GM23338 (cell line): ENCODE results near the gene ECHDC1. TPM values are rescaled to one million over a fixed set of nuclear protein-coding genes. Genes with fewer than 3 reads are reported as not detected.

Experiments used
- ATAC-seq: fragments of 200-7000 bp; cut with Tn5 transposase; 3 replicates; pipeline ENCODE4 v1.9.1; 2020
- DNase-seq: peaks from one replicate; pipeline ENCODE4 v3.0.0-alpha.2; 2015; ENCODE audit warnings: low spot score
- H2AFZ ChIP-seq: fragments of 200-600 bp; sonication (generic); 2 replicates; pipeline ENCODE4 v1.8.0; 2016; ENCODE audit warnings: antibody characterized with exemption, mild to moderate bottlenecking, moderate library complexity
- H3F3A ChIP-seq: fragments of 200-600 bp; sonication (generic); replicated peaks from 2 replicates; pipeline ENCODE4 v1.8.0; 2017; ENCODE audit warnings: antibody characterized with exemption, mixed run types, low read depth
- H3K27ac ChIP-seq: fragments of 200-600 bp; sonication (generic); 2 replicates; pipeline ENCODE4 v1.6.1; 2016; ENCODE audit warnings: low read depth
- H3K27me3 ChIP-seq: fragments of 200-600 bp; sonication (generic); 2 replicates; pipeline ENCODE4 v1.8.0; 2016; ENCODE audit warnings: mild to moderate bottlenecking, mixed run types, moderate library complexity; ENCODE audit not compliant: insufficient read depth
- H3K36me3 ChIP-seq: fragments of 200-600 bp; sonication (generic); 2 replicates; pipeline ENCODE4 v1.8.0; 2016; ENCODE audit warnings: mild to moderate bottlenecking; ENCODE audit not compliant: insufficient read depth
- H3K4me1 ChIP-seq: fragments of 200-600 bp; sonication (generic); 2 replicates; pipeline ENCODE4 v1.8.0; 2016; ENCODE audit warnings: mild to moderate bottlenecking, moderate library complexity; ENCODE audit not compliant: insufficient read depth
- H3K4me2 ChIP-seq: fragments of 200-600 bp; sonication (generic); 2 replicates; pipeline ENCODE4 v1.7.1; 2017; ENCODE audit warnings: mixed run types
- H3K4me3 ChIP-seq: fragments of 200-600 bp; sonication (generic); 2 replicates; pipeline ENCODE4 v1.6.1; 2016; ENCODE audit warnings: mixed run types
- H3K79me2 ChIP-seq: fragments of 200-600 bp; sonication (generic); replicated peaks from 2 replicates; pipeline ENCODE4 v1.8.0; 2017; ENCODE audit warnings: mild to moderate bottlenecking; ENCODE audit not compliant: insufficient read depth
- H3K9me2 ChIP-seq: fragments of 200-600 bp; sonication (generic); 2 replicates; pipeline ENCODE4 v1.8.0; 2017; ENCODE audit not compliant: insufficient read depth
- H4K20me1 ChIP-seq: fragments of 200-600 bp; sonication (generic); replicated peaks from 2 replicates; pipeline ENCODE4 v1.8.0; 2017; ENCODE audit warnings: mild to moderate bottlenecking; ENCODE audit not compliant: insufficient read depth
- H3K27ac Mint-ChIP-seq: 2 replicates; pipeline ENCODE4 v1.8.0; 2020; ENCODE audit warnings: inconsistent platforms, mild to moderate bottlenecking, moderate library complexity, mixed read lengths
- H3K27me3 Mint-ChIP-seq: 3 replicates; pipeline ENCODE4 v1.8.0; 2022; ENCODE audit warnings: low read depth, mild to moderate bottlenecking, moderate library complexity, mixed read lengths, inconsistent platforms; ENCODE audit not compliant: insufficient read depth, poor library complexity
- H3K36me3 Mint-ChIP-seq: 3 replicates; pipeline ENCODE4 v1.8.0; 2021; ENCODE audit warnings: low read depth, mild to moderate bottlenecking, inconsistent platforms, moderate library complexity, mixed read lengths
- H3K4me1 Mint-ChIP-seq: 3 replicates; pipeline ENCODE4 v1.8.0; 2020; ENCODE audit warnings: mild to moderate bottlenecking, inconsistent platforms, mixed read lengths
- H3K4me3 Mint-ChIP-seq: 3 replicates; pipeline ENCODE4 v1.8.0; 2021; ENCODE audit warnings: moderate library complexity, mild to moderate bottlenecking, inconsistent platforms, mixed read lengths
- H3K9me3 Mint-ChIP-seq: 3 replicates; pipeline ENCODE4 v1.8.0; 2020; ENCODE audit warnings: moderate library complexity, mild to moderate bottlenecking, inconsistent platforms, mixed read lengths
- CREB1 ChIP-seq: fragments of 250-450 bp; sonication (Bioruptor Pico); IDR thresholded peaks from 2 replicates; pipeline ENCODE4 v1.5.0; 2020; ENCODE audit warnings: low read depth, mild to moderate bottlenecking, moderate library complexity
- CTCF ChIP-seq, 2 experiments: fragments of 200-600 bp in 1 of 2; sonication (generic) in 1 of 2; conservative IDR thresholded peaks; 2 replicates each; pipeline versions ENCODE4 v1.5.1 to v1.6.1; 2016 to 2017; ENCODE audit warnings: antibody characterized with exemption in 2 of 2, low read depth in 2 of 2, mild to moderate bottlenecking in 2 of 2, moderate library complexity in 1 of 2
- ETS1 ChIP-seq: IDR thresholded peaks from 2 replicates; pipeline ENCODE4 v1.6.1; 2016; ENCODE audit warnings: antibody characterized with exemption
- EZH2phosphoT487 ChIP-seq: fragments of 200-600 bp; sonication (generic); IDR thresholded peaks from one replicate; pipeline ENCODE4 v1.8.1; 2018; ENCODE audit warnings: antibody characterized with exemption; ENCODE audit not compliant: unreplicated experiment
- JUNB ChIP-seq: IDR thresholded peaks from one replicate; pipeline ENCODE4 v1.6.1; 2016; ENCODE audit warnings: antibody characterized with exemption; ENCODE audit not compliant: unreplicated experiment
- NANOG ChIP-seq: IDR thresholded peaks from 2 replicates; pipeline ENCODE4 v1.6.1; 2016; ENCODE audit warnings: antibody characterized with exemption, borderline replicate concordance
- POLR2AphosphoS5 ChIP-seq: IDR thresholded peaks from 2 replicates; pipeline ENCODE4 v1.6.1; 2016; ENCODE audit warnings: antibody characterized with exemption, low read depth
- ZNF331 ChIP-seq: fragments of 250-450 bp; sonication (Bioruptor Pico); IDR thresholded peaks from 2 replicates; pipeline ENCODE4 v1.5.0; 2020; ENCODE audit warnings: low read depth, mild to moderate bottlenecking, moderate library complexity
- ZNF462 ChIP-seq: fragments of 250-450 bp; sonication (Bioruptor Pico); IDR thresholded peaks from 2 replicates; pipeline ENCODE4 v1.5.0; 2020; ENCODE audit warnings: mild to moderate bottlenecking, moderate library complexity
- polyA plus RNA-seq: library from polyadenylated mRNA; unstranded; fragments of >200 nt; fragmentation: Nextera tagmentation; extraction: Ambion mirVana; gene quantifications from 2 replicates; pipeline ENCODE4 v1.2.1, GENCODE V29; 2016
- total RNA-seq: library from RNA; depleted of rRNA; stranded (reverse); fragments of >200 nt; shearing (Covaris generic); gene quantifications from 2 replicates; pipeline ENCODE4 v1.2.3, GENCODE V29; 2014
- TF ChIP-seq, protein P1 (sequence below): IDR thresholded peaks from one replicate; pipeline ENCODE4 v1.6.1; 2018; ENCODE audit warnings: antibody characterized with exemption; ENCODE audit not compliant: unreplicated experiment

Gene ECHDC1
- total and polyA plus RNA-seq, 2 experiments from 2014 or later: 65.8 to 98.4 TPM

DNA sequence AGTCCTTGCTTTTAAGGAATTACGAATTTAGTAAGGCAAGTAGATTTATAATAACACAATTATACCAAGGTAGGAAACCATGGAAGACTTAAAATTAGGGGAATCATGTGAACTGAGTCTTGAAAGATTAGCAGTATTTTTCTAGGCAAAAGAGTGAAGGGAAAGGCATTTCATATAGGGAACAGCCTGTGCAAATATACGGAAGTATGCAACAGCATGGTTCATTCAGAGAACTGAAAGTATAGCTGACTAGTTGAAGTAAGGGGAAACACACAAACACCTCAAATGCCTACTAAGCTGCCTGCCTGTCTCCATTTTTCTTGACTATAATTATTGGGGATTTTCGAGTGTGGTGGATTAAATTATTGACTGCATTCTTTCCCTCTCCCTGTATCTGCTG lies 39.0 kb upstream of the ECHDC1 start:
- H3K4me1 ChIP-seq: no peaks in the 10 kb centered on the region
- Mint-ChIP-seq H3K36me3 (no peaks in the 10 kb centered on the region; the same call in 2 of the 3 replicates), H3K9me3 (peaks cover 7% of the 10 kb centered on the region; the same call in 1 of the 3 replicates), H3K4me3 (no peak overlapping the region), H3K27me3 (no peaks in the 10 kb centered on the region), H3K27ac (no peak overlapping the region), H3K4me1 (no peaks in the 10 kb centered on the region)
- no peak for DNase-seq
- no peak overlapping the region for H3K4me3 ChIP-seq
- H3K4me2 ChIP-seq: no peak overlapping the region
- ATAC-seq: no peak
- H3F3A ChIP-seq: no peaks in the 10 kb centered on the region
- TF ChIP-seq CREB1 (CRISPR knock-in tag): no peak
- no peak for TF ChIP-seq ZNF462 (CRISPR knock-in tag)
- TF ChIP-seq POLR2AphosphoS5: no peak
- TF ChIP-seq ETS1: no peak
- H4K20me1 ChIP-seq: no peaks in the 10 kb centered on the region
- no peak overlapping the region for H2AFZ ChIP-seq
- no peaks in the 10 kb centered on the region for H3K27me3 ChIP-seq
- no peak overlapping the region for H3K27ac ChIP-seq
- no peaks in the 10 kb centered on the region for H3K36me3 ChIP-seq
- H3K79me2 ChIP-seq: no peaks in the 10 kb centered on the region
- H3K9me2 ChIP-seq: no peaks in the 10 kb centered on the region

DNA sequence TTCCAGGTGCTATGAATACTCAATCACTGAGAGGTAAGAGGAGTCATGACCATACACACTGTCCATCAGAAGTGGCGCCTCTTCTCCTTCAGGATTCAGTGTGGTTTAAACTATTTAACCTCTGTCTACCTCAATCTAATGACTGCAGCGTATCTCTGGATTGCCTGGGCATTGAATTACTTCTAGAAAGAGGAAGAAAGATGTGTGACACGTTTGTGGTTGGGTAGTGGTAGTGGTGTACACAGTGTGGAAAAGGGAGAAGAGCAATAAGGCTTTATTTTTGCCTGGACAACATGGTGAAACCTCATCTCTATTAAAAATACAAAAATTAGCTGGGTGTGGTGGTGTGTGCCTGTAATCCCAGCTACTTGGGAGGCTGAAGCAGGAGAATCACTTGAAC lies 38.0 kb upstream of the ECHDC1 start:
- Mint-ChIP-seq H3K4me3 (no peak overlapping the region), H3K36me3 (no peaks in the 10 kb centered on the region; the same call in 2 of the 3 replicates), H3K9me3 (peaks cover 7% of the 10 kb centered on the region; the same call in 1 of the 3 replicates), H3K4me1 (no peaks in the 10 kb centered on the region), H3K27ac (no peak overlapping the region), H3K27me3 (no peaks in the 10 kb centered on the region)
- Histone ChIP-seq H3K36me3 (no peaks in the 10 kb centered on the region), H3K4me2 (no peak overlapping the region), H4K20me1 (no peaks in the 10 kb centered on the region), H3K4me3 (no peak overlapping the region), H3K27me3 (no peaks in the 10 kb centered on the region), H3K4me1 (no peaks in the 10 kb centered on the region), H3K9me2 (no peaks in the 10 kb centered on the region), H3F3A (no peaks in the 10 kb centered on the region), H2AFZ (no peak overlapping the region), H3K27ac (no peak overlapping the region), H3K79me2 (no peaks in the 10 kb centered on the region)
- no peak for ATAC-seq
- DNase-seq: no peak
- no peak for TF ChIP-seq NANOG
- no peak for TF ChIP-seq POLR2AphosphoS5
- TF ChIP-seq CTCF (conservative IDR thresholded peaks at IDR 0.05; ENCODE audit: low read depth in 2 of 2): no peak
- no peak for TF ChIP-seq EZH2phosphoT487
- TF ChIP-seq, protein P1, sequence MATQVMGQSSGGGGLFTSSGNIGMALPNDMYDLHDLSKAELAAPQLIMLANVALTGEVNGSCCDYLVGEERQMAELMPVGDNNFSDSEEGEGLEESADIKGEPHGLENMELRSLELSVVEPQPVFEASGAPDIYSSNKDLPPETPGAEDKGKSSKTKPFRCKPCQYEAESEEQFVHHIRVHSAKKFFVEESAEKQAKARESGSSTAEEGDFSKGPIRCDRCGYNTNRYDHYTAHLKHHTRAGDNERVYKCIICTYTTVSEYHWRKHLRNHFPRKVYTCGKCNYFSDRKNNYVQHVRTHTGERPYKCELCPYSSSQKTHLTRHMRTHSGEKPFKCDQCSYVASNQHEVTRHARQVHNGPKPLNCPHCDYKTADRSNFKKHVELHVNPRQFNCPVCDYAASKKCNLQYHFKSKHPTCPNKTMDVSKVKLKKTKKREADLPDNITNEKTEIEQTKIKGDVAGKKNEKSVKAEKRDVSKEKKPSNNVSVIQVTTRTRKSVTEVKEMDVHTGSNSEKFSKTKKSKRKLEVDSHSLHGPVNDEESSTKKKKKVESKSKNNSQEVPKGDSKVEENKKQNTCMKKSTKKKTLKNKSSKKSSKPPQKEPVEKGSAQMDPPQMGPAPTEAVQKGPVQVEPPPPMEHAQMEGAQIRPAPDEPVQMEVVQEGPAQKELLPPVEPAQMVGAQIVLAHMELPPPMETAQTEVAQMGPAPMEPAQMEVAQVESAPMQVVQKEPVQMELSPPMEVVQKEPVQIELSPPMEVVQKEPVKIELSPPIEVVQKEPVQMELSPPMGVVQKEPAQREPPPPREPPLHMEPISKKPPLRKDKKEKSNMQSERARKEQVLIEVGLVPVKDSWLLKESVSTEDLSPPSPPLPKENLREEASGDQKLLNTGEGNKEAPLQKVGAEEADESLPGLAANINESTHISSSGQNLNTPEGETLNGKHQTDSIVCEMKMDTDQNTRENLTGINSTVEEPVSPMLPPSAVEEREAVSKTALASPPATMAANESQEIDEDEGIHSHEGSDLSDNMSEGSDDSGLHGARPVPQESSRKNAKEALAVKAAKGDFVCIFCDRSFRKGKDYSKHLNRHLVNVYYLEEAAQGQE: no peak
- no peak for TF ChIP-seq CREB1 (CRISPR knock-in tag)
- TF ChIP-seq JUNB: no peak
- no peak for TF ChIP-seq ZNF331 (CRISPR knock-in tag)
